HG02588 (cell line): ENCODE data around the gene VAPB.

Experiments used
- ATAC-seq: cut with Tn5 transposase; IDR thresholded peaks from one replicate; pipeline ENCODE4 v1.9.1; 2021; ENCODE audit warnings: mild to moderate bottlenecking, moderate library complexity; ENCODE audit not compliant: unreplicated experiment

The VAPB gene

DNA sequence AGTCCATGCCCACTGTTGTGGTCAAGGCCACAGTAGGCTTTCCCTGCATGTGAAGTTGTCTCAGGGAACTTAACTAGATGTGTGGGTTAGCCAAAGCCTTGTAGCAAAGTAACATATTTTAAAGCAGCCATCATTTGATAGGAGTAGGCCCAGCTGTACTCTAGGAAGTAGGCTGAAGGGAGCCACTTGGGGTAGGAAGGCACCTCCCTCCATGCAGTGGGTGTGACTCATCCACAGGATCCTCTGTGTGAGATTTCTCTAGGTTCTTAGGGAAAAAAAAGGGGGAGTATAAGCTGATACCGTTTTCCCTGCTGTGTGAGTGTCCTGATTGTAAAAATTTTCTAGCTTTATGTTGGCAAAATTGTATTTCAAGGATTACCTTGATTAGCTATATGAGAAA is 44.7 kb downstream of the VAPB start:
- ATAC-seq, result no peak

DNA sequence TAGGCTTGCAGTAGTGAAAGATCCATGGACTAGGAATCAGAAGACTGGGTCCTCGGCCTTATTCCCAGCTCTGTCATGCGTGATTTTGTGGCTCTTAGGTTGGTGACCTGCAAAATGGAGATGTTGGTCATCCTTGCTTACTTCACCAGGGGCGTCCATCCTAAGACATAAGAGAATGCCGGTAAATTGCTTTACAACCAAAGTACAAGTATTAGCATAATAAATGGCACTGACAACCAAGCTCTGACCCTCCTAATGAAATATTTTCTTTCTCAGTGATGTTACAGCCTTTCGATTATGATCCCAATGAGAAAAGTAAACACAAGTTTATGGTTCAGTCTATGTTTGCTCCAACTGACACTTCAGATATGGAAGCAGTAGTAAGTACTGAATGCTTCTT is 45.3 kb downstream of the VAPB start:
- ATAC-seq, result no peak

DNA sequence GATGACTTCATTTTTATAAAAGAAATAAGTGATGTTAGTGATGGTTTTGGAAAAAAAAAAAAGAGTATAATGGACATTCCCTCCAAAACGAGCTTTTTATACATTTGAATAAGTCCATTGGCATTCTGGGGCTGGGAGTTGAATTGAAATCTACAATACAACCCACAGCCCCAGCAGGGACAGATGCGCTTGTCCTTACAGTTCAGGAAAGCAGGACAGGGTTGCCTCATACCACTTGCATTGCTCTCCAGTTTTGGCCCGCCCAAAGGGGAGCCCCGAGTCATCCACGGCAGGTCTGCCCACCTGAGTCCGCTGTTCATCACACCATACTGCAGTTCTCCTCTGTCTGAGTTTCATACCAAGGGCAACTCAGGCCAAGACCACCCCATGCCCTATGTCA is 46.2 kb downstream of the VAPB start:
- no peak for ATAC-seq

DNA sequence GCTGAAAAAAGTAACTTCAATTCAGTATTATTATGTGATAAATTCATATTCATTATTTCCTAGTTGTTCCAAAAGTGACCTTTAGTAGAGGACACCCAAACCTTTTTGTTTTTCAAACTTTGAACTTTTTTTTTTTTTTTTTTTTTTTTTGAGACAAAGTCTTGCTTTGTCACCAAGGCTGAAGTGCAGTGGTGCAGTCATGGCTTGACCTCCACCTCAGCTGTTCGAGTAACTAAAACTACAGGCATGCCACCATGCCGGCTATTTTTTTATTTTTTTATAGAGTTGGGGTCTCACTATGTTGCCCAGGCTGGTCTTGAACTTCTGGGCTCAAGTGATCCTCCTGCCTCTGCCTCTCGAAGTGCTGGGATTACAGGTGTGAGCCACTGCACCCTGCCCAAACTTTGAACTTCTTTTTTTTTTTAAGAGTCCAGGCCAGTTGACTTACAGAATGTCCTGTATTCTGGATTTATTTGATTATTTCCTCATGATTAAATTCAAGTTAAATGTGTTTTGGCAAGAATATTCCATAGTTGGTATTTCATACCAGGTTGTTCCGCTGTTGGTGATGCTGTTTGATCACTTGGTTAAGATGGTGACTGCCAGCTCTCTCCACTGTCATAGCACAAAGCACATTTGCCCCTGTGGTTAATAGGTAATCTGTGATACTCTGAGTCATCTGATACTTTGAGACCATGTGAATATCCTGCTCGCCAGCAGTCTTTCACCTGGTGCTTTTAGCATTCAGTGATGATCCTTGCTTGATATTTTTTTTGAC is 48.0 kb downstream of the VAPB start:
- no peak for ATAC-seq

DNA sequence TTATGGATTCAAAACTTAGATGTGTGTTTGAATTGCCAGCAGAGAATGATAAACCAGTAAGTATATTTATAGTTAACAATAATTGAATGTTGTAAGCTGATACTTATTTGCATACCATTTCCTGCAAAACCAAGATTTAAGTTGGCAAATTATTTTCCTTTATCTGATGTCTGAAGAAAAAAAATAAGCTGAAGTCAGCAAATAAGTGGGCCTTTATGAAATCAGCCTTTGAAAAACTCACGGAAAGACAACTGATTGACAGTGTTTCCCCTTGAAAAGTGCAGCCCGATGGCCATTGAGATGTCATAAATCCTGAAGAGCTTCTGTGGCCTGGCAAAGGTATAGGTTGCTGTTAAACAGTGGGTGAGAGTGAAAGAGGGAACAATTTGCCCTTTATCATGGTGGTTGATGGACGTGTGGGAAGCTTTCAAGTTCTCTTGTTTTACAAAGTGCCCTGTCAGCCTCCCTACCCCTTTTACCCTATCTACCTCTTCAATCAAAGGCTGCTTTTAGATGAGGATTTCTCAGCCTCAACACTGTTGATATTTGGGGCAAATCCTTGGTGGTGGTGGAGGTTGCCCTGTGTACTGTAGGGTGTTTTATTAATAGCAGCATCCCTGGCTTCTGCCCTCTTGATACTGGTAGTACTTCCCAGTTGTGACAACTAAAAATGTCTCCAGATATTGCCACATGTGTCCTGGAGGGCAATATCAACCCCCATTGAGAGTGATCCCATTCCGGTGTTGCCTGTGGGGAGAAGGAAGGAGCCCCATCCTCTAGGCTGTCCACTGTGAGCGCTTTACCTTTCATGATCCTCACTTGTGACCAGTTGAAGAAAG is 50.2 kb downstream of the VAPB start:
- ATAC-seq, result no peak

DNA sequence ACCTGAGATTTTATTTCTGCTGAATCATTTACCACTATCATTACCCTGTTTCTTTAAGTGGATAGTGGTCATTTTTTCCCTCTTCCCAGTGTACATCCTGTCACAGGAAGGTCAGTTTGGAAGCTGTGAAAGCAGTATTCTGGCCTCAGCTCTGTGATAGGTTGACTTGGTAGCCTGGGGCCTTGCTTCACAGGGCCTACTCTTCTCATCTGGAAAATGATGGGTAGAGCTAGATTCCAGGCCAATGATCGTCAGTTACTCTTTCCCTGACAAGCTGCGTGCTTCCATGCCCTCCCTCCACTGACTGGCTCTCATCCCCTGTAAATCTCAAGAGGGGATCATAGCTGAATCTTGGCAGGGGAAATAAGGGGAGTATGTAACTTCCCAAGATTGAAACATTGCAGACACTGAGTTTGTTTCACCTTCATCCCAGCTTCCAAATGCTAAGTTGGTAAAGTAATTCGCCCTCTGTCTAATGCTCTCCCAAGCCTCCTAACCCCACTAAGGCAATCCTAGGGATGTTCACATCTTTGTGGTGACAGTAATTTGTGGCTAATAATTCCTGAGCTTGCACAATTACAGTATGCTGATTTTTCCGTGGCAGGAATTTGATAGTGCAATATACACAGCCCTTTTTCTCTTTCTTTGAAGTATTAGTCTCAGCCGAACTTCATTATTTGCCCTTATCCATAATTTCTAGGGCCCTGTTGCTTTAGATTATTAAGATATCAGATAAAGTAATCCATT is 51.2 kb downstream of the VAPB start:
- ATAC-seq, result no peak

DNA sequence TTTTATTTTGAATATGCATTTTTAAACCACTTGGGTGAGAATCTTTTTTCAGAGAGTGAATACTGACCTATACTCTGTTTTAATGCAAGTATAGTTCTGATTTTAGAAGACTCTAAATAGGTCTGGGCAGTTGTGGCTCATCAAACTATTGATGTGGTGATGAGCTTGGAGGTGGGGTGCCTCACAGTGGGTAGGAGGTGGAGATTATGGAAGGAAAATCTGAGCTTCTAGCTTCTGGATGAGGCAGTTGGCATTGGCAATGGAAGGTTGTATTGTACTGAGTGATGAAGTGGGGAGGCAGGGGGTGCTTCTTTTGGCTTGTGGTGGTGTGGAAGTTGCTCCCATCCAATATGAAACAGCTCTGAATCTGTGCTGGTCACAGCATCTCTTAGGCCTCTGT is 52.7 kb downstream of the VAPB start:
- ATAC-seq, result no peak

DNA sequence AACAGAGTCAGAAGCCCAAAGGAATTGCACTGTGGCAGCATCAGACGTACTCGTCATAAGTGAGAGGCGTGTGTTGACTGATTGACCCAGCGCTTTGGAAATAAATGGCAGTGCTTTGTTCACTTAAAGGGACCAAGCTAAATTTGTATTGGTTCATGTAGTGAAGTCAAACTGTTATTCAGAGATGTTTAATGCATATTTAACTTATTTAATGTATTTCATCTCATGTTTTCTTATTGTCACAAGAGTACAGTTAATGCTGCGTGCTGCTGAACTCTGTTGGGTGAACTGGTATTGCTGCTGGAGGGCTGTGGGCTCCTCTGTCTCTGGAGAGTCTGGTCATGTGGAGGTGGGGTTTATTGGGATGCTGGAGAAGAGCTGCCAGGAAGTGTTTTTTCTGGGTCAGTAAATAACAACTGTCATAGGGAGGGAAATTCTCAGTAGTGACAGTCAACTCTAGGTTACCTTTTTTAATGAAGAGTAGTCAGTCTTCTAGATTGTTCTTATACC is 55.8 kb downstream of the VAPB start:
- ATAC-seq, result no peak

DNA sequence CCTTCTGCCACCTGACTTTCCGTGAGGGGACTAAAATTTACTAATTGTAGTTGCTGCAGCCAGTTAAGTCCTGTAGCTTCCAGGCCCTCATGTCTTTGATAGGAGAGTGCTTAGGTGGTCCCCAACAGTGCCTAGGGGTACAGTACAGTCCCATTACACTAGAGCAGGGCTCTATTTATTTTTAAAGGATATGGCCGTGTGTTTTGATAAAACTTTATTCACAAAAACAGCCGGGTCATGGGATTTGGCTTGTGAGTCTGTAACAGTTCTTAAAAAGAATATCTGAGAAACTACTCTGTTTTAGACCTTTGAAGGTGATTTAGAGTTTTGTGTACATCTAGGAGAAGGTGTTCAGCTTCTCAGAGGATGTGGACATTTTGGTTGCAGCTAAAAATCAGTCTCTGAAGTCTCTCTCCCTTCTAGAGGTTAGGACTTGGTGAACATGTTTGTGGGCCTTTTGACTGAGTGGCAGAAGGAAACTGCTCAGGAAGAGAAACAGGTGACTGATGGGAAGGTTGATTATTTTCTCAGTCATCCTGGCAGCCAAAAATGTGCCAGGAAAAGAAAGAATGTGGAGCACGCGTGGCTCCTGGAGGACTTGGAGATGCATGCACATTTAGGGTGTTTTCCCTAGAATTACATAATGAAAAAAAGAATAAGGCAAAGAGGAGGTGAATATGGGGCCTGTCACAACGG is 57.4 kb downstream of the VAPB start:
- ATAC-seq, result no peak

DNA sequence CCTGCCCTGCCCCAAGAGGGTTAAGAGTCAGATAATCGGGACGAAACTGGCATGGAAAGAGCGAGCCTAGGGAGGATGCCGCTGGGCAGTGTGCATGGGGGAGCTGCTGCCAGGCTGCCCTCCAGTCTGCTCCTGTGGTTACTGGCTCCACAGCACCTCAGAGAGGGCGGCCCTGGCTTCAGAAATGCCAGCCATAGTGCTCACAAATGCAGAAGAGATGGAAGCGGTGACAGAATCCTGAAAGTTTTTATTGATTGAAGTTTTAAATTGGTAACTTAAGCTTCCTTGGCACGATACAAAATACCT is 57.9 kb downstream of the VAPB start:
- ATAC-seq, result no peak

DNA sequence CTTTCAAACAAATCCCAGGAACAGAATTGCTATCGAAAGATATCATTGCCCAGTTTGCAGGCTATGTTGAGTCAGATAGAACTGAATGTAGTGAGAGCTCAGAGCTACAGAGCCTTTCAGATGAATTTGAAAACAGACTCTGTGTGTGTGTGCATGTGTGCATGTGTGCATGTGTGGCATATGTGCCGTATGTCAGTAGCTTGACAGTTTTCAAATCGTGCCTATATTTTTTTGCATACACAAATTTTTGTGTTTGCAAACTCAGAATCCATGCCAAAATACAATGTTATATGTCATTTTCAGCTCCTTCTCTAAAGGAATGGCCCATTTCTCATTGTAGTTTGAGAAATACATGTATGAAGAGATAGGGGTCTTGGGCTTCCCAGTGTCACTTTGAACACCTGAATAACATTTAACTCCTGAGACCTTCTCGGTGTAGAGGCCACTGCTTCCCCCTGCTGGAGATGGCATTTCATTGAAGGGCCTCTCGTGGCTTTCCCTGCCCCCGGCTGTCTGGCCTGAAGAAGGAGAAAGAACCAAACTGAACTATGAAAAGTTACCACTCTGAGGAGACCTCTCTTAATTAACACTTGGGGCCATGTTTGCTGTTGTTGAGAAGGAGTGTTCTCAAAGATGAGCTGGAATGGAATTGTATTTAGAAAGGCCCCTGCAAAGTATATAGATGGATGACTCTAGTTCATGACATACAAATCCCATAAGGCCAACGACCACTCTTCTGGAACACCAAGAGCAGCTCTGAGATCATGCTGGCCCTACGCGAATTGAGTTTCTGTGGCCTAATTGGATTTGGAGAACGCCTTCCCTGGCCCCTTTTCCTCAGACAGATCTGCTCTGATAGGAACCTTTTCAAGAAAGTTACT is 58.7 kb downstream of the VAPB start:
- ATAC-seq, result peak; percentile 47

DNA sequence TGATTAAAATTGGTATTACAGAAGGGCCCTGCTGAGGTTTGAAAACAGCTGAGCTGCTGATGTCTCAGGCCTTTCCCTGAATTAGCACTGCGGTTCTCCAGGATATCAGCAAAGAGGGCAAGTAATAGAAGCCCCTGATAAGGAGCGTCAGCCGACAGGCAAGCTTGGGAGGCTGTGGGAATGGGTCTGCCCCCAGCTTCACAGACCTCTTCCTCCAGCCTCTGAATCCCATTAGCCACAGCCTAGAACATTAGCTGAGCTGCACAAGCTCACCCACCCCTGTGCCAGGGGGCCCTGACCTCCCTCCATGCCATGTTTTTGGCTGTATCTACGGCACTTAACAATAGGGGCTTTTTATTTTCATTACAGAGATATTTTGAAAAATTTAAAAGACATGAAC is 59.9 kb downstream of the VAPB start:
- no peak for ATAC-seq

DNA sequence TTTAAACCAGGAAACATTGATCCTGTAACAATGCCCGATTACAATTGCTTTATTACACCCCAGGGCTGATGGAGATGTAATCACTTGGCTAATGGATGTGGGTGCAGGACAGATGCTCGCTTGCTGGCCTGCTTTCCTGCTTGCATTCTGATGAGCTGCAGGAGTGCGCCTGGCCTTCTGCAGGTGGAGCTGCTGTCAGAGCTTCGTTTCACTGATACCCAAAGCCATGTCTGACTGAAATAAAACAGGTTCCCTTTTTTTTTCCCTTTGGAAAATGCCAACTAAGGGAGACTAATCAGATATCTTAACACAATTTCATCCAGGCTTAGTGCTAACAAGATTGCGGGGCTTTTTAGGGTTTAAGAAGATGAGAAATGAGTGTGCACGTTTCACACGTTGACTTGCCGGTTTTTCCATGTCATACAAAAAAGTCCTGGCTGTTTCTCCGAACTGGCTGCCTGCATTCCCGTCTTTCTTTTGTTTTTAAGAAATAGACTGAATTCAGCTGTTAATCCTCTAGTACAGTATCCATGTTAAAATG is 60.7 kb downstream of the VAPB start:
- peak; percentile 21 for ATAC-seq

DNA sequence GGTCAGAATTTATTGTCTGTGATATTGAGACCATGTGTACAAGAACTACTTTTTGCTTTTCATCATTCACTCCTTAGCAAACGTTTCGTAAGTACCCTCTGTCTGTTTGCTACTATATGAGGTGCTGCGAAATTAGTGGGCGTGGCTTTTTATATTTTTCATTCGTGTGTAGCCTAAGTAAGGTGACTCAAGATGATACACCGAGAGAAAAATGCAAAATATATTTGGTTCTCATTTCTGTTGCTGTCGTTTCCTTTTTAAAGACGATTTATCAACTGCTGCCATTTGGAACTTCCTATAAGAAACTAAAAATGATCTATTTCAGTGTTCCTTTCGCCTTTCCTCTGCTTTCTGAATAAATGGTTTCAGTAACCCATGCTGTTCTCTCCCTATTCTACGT is 61.2 kb downstream of the VAPB start:
- ATAC-seq, result peak; percentile 50

DNA sequence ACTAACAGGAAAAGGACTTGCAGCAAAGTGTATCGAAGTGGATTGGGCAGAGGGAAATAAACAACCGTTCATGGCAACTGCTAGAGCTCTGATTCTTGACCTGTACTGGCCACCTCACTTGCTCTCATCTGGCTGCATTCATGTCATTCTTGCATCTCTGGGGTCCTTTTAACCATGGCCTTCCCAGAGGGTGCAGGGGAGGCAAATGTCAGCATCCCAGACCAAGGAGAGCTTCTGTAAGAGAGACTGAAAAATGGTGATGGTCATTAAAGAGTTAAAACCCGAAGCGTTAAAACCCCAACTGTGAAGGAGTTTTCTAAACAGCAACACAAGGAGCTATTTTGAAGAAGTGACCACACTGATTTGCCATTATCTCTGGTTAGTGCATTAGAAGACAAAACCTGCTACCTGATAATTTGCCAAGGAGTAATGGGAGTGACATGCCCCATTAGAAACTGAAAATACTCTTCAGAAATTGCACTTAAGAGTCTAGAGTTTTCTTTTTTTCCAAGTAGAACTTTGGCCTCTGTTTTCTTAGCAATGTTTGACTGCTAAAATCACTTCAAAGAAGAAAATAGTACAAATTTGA is 63.7 kb downstream of the VAPB start:
- ATAC-seq, result no peak

DNA sequence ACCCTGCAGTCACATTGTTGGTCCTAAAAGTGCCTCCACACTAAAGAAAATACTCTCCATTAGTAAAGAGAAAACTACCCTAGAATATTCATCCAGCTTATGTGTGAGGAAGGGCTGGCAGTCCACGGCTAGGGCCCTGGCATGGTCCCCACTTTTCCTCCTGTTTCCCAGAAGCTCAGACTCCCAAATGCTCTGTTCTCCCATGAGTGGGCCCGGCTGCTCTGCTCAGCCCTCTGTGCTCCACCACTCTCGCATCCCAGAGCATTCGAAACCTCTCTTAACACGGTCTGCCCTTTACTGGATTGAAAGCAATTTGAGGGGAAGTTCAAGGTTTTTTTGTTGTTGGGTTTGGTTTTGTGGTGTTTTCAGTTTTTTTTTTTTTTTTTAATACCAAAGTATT is 64.4 kb downstream of the VAPB start:
- no peak for ATAC-seq

DNA sequence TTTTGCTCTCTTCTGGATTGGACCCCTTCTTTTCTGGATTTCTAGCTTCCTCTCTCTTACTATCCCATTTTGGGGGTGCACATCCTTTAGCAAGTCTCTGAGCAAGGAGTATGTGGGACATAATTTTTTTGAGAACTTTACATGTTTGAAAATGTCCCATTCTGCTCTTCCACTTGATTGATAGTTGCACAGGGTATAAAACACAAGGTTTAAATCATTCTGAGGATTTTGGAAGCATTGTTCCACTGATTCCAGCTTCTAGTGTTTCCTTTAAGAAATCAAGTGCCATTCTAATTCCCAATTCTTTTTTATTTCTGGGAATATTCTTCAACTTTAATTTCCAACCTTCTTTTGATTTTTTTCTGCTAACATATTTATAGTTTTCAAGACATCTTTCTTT is 65.4 kb downstream of the VAPB start:
- no peak for ATAC-seq

DNA sequence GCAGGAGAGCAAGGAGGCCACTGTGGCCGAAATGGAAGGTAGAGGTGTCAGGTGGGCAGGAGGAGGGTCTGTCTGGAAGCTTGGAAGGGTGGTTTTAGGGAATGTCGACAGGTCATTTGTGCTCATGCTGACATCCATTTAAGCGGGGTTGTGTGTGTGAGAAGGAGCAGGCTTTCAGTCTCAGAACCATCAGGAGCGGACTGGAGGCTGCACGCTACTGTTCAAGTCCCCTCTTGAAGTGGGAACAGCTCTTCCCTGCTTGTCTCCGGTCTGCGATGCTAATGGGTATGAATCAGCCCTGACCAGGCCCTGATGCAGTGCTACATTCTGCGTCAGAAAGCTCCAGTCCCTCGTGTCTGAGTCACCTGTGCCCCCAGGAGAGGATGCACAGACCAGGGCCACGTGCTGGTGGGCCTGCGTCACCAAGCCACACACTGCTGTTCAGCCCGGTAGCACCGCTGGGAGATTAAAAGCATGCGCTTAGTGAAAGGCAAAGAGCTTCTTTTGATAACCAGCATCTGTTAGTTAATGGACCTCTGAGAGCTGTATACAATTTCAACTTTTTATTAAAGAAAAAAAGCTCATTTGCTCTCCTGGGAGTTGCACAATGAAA is 68.2 kb downstream of the VAPB start:
- no peak for ATAC-seq
